ENCODE results near the gene OTUB2.

- TF ChIP-seq CTCF (conservative IDR thresholded peaks at IDR 0.05; ENCODE audit: low read length) (no peak), EZH2phosphoT487 (IDR thresholded peaks at IDR 0.05; ENCODE audit: borderline replicate concordance, low read depth, low read length) (no peak)
Measured at GRCh38 chr14:94010625-94011024, 15.5 kb upstream of the OTUB2 start.
